ENCODE measurements around the gene PTRHD1. TPM values are rescaled to one million over a fixed set of nuclear protein-coding genes. Genes with fewer than 3 reads are reported as not detected.

PTRHD1 gene
- total RNA-seq, 6 donors from 2014 or later = 13.8 to 45.8 (median 27.6) TPM

GRCh38 chr2:24754985-24755705 lies 38.0 kb downstream of the PTRHD1 start:
- WGBS, 2 donors = 88 to 93% methylated on average over 3 of the region's 3 CpGs

GRCh38 chr2:24749069-24749691 lies 44.0 kb downstream of the PTRHD1 start:
- H3K4me1 ChIP-seq = no peaks in the 10 kb centered on the region
- 95 to 97% methylated on average over 7 of the region's 7 CpGs for WGBS, 2 donors
- no peaks in the 10 kb centered on the region for H3K9me3 ChIP-seq
- TF ChIP-seq, protein P1, sequence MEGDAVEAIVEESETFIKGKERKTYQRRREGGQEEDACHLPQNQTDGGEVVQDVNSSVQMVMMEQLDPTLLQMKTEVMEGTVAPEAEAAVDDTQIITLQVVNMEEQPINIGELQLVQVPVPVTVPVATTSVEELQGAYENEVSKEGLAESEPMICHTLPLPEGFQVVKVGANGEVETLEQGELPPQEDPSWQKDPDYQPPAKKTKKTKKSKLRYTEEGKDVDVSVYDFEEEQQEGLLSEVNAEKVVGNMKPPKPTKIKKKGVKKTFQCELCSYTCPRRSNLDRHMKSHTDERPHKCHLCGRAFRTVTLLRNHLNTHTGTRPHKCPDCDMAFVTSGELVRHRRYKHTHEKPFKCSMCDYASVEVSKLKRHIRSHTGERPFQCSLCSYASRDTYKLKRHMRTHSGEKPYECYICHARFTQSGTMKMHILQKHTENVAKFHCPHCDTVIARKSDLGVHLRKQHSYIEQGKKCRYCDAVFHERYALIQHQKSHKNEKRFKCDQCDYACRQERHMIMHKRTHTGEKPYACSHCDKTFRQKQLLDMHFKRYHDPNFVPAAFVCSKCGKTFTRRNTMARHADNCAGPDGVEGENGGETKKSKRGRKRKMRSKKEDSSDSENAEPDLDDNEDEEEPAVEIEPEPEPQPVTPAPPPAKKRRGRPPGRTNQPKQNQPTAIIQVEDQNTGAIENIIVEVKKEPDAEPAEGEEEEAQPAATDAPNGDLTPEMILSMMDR (IDR thresholded peaks at IDR 0.05) = no peak
- TF ChIP-seq EP300 (IDR thresholded peaks at IDR 0.05) (no peak), POLR2AphosphoS5 (IDR thresholded peaks at IDR 0.05) (no peak), POLR2A (IDR thresholded peaks at IDR 0.05) (no peak)
- no peak for ATAC-seq (ENCODE audit: low FRiP score in 2 of 2)
- H3K36me3 ChIP-seq = peaks cover 0 to 36% (median 12%) of the 10 kb centered on the region in 4 donors
- H3K4me3 ChIP-seq = no peak overlapping the region
- DNase-seq = no peak
- H3K27me3 ChIP-seq = no peaks in the 10 kb centered on the region
- no peak overlapping the region for H3K27ac ChIP-seq

More at GRCh38 chr2:24754985-24755705, 38.0 kb downstream of the PTRHD1 start:
- H3K4me1 ChIP-seq = no peaks in the 10 kb centered on the region
- TF ChIP-seq POLR2AphosphoS5 (IDR thresholded peaks at IDR 0.05) (no peak), EP300 (IDR thresholded peaks at IDR 0.05) (no peak), POLR2A (IDR thresholded peaks at IDR 0.05) (no peak)
- TF ChIP-seq, protein P1 (IDR thresholded peaks at IDR 0.05) = no peak
- H3K27ac ChIP-seq = no peak overlapping the region
- H3K27me3 ChIP-seq = no peaks in the 10 kb centered on the region
- DNase-seq (no peak), ATAC-seq (ENCODE audit: low FRiP score in 2 of 2) (no peak)
- H3K4me3 ChIP-seq = no peak overlapping the region
- H3K9me3 ChIP-seq = no peaks in the 10 kb centered on the region
- H3K36me3 ChIP-seq = peaks cover 9 to 78% (median 29%) of the 10 kb centered on the region in 4 donors

GRCh38 chr2:24747299-24747698 lies 45.9 kb downstream of the PTRHD1 start:
- peaks cover under 1 to 20% (median 4%) of the 10 kb centered on the region in 4 donors for H3K36me3 ChIP-seq
- H3K4me3 ChIP-seq = no peak overlapping the region
- ATAC-seq (ENCODE audit: low FRiP score in 2 of 2) (no peak), DNase-seq (no peak)
- WGBS, 2 donors = 97 to 98% methylated on average over 3 of the region's 3 CpGs
- TF ChIP-seq EP300 (IDR thresholded peaks at IDR 0.05) (no peak), POLR2A (IDR thresholded peaks at IDR 0.05) (no peak), POLR2AphosphoS5 (IDR thresholded peaks at IDR 0.05) (no peak)
- TF ChIP-seq, protein P1 (IDR thresholded peaks at IDR 0.05) = no peak
- peaks cover 0 to 3% (median 0%) of the 10 kb centered on the region in 4 donors for H3K4me1 ChIP-seq
- H3K27me3 ChIP-seq = no peaks in the 10 kb centered on the region
- H3K27ac ChIP-seq = no peak overlapping the region
- H3K9me3 ChIP-seq = no peaks in the 10 kb centered on the region

GRCh38 chr2:24745825-24746224 lies 47.4 kb downstream of the PTRHD1 start:
- no peak for ATAC-seq (ENCODE audit: low FRiP score in 2 of 2)
- no peak for TF ChIP-seq POLR2AphosphoS5 (IDR thresholded peaks at IDR 0.05)
- no peak for TF ChIP-seq POLR2A (IDR thresholded peaks at IDR 0.05)
- no peak for TF ChIP-seq EP300 (IDR thresholded peaks at IDR 0.05)
- TF ChIP-seq, protein P1 (IDR thresholded peaks at IDR 0.05) = no peak
- Histone ChIP-seq H3K36me3 (peaks cover 0 to 21% (median 8%) of the 10 kb centered on the region in 4 donors), H3K9me3 (no peaks in the 10 kb centered on the region), H3K4me3 (no peak overlapping the region), H3K4me1 (peaks cover 0 to 3% (median 0%) of the 10 kb centered on the region in 4 donors), H3K27ac (no peak overlapping the region), H3K27me3 (no peaks in the 10 kb centered on the region)
- DNase-seq = no peak
- 77 to 88% methylated on average over 2 of the region's 2 CpGs for WGBS, 2 donors
